Measurements from ENCODE around the gene FRMD4A.

DNA sequence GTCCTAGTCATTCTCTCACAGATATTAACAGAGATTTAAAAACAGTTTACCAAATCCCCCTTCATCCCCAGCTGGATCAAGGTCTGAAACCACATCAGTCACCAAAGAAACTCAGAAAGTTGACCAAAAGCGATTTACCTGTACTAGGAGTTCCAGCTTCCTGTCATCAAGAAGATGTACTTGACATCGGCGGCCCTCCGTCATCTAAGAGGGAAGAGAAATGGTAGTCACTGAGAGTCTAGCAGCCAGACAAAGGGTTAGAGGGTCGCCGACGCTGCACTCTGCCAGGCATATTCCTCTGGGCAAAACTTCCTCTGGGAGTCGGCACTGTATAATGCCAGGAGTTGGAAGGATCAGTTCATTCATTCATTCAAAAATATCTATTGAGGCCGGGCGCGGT is 472.0 kb downstream of the FRMD4A start:
- TF ChIP-seq CTCF (IDR thresholded peaks at IDR 0.05; ENCODE audit: insufficient read depth, low read length, poor library complexity, severe bottlenecking) (no peak), EZH2phosphoT487 (conservative IDR thresholded peaks at IDR 0.05; ENCODE audit: low read length) (no peak)

All from SU-DHL-6 (cell line).